Adrenal gland (tissue), 12 donors: ENCODE results near the gene KIRREL1. TPM values are rescaled to one million over a fixed set of nuclear protein-coding genes. Genes with fewer than 3 reads are reported as not detected.
"Not testable (repeated sequence)": the region's sequence is repeated elsewhere in the genome, so short reads cannot be mapped to it uniquely, and the experiment has no call there.

ENCODE experiments used
- DNase-seq, 7 donors: peaks; one replicate each; pipeline ENCODE4 v3.0.0-alpha.2; 2019 to 2020
- H3K27ac ChIP-seq, 5 donors: fragments of 200-600 bp; sonication (generic) in 4 of 5; 1 replicate in 3 of 5; 2 replicates in 2 of 5; pipeline versions ENCODE4 v1.5.1 to v1.8.0; 2016 to 2020; ENCODE audit warnings: mild to moderate bottlenecking in 1 of 5
- H3K27me3 ChIP-seq: fragments of 200-600 bp; 2 replicates; pipeline ENCODE4 v1.8.0; 2021
- H3K36me3 ChIP-seq, 2 donors: fragments of 200-600 bp; replicated peaks in 1 of 2; 1 replicate in 1 of 2; 2 replicates in 1 of 2; pipeline versions ENCODE4 v1.5.1 to v1.8.0; 2018 to 2022
- H3K4me1 ChIP-seq, 2 donors: fragments of 200-600 bp; replicated peaks in 1 of 2; 1 replicate in 1 of 2; 2 replicates in 1 of 2; pipeline versions ENCODE4 v1.5.1 to v1.8.0; 2018 to 2021
- H3K4me3 ChIP-seq, 4 donors: fragments of 200-600 bp; sonication (generic) in 3 of 4; one replicate each; pipeline ENCODE4 v1.5.1; 2016 to 2018
- H3K9me3 ChIP-seq, 3 donors: fragments of 200-600 bp; sonication (generic) in 1 of 3; replicated peaks in 1 of 3; 1 replicate in 2 of 3; 2 replicates in 1 of 3; pipeline versions ENCODE4 v1.5.1 to v1.8.0; 2016 to 2021
- POLR2A ChIP-seq, 2 donors: fragments of 450-650 bp; IDR thresholded peaks; one replicate each; pipeline ENCODE4 v1.6.1; 2017; ENCODE audit warnings: antibody characterized with exemption in 2 of 2, mild to moderate bottlenecking in 2 of 2, moderate library complexity in 1 of 2
- WGBS, 4 donors: extraction: QIAGEN DNeasy Blood & Tissue Kit in 2 of 4; methylation state at CpG; one replicate each; pipeline versions ENCODE4 v1.1.5 to v1.1.7; 2013 to 2017; 5-methylcytosine and 5-hydroxymethylcytosine counted together
- intact Hi-C, 2 donors: fragments of 100-400 bp; cut with DNase I; formaldehyde crosslinking; loops; one replicate each; pipeline versions ENCODE4 v1.14.1 to v1.15.0; 2022 to 2023
- polyA plus RNA-seq, 3 donors: library from polyadenylated mRNA; stranded (reverse); fragments of 200-250 nt in 2 of 3; fragments of 350-450 nt in 1 of 3; fragmentation: Illumina TruSeq in 1 of 3; extraction: RNeasy Lipid Tissue Mini Kit (QIAGEN cat#74804) in 1 of 3; gene quantifications; one replicate each; pipeline ENCODE4 v1.2.3, GENCODE V29; 2013 to 2014
- total RNA-seq, 9 donors: library from RNA; depleted of rRNA in 4 of 9; stranded (reverse); fragments of >200 nt in 4 of 9; fragments of 120-200 nt in 1 of 9; fragmentation: NEBNext Ultra II Directional in 1 of 9; extraction: Animal tissue kit (Norgen Biotek cat#: 25700) in 1 of 9; gene quantifications; one replicate each; pipeline versions ENCODE4 v1.1.0 to v1.2.4, GENCODE V29; 2013 to 2023
- TF ChIP-seq, protein P1 (sequence below), 6 experiments: fragments of 450-650 bp in 4 of 6; fragments of 200-600 bp in 2 of 6; sonication (generic) in 1 of 6; IDR thresholded peaks; 1 replicate in 5 of 6; 2 replicates in 1 of 6; pipeline versions ENCODE4 v1.5.1 to v1.8.0; 2016 to 2021; ENCODE audit warnings: antibody characterized with exemption in 6 of 6, mild to moderate bottlenecking in 2 of 6, moderate library complexity in 1 of 6
- donor health status: healthy with polysubstance abuse.
- donor health status: Bipolar disorder and iron deficiency.
- donor health status: DM: yes; HTN: yes; CAD: no.
- donor health status: DM: no; HTN: no; CAD: no.
- donor health status: DM: no; HTN: no; CAD: no.
- donor health status: DM: yes; HTN: yes; CAD: no.

KIRREL1 gene
- total and polyA plus RNA-seq, 12 donors, result 10.1 to 57.2 (median 39.8) TPM

DNA sequence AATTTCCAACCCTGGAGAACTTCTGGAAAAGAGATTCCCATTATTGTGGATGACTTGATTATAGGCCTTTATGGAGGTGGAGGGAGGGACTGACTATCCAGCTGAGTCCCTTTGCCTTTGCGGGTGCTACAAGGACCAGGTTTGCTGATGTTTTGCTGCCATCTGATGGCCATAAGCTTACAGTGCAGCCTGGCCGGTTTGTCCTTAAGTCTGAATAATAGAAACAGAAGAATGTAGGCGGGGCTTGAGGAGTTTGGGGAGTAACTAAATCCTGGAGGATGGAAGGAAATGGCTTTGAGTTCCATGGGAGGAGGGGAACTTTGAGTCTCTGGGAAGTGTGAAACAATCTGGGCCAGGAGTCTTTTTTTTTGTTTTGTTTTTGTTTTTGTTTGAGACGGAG, 131.6 kb downstream of the KIRREL1 start:
- TF ChIP-seq POLR2A (IDR thresholded peaks at IDR 0.05), result no peak
- TF ChIP-seq, protein P1, sequence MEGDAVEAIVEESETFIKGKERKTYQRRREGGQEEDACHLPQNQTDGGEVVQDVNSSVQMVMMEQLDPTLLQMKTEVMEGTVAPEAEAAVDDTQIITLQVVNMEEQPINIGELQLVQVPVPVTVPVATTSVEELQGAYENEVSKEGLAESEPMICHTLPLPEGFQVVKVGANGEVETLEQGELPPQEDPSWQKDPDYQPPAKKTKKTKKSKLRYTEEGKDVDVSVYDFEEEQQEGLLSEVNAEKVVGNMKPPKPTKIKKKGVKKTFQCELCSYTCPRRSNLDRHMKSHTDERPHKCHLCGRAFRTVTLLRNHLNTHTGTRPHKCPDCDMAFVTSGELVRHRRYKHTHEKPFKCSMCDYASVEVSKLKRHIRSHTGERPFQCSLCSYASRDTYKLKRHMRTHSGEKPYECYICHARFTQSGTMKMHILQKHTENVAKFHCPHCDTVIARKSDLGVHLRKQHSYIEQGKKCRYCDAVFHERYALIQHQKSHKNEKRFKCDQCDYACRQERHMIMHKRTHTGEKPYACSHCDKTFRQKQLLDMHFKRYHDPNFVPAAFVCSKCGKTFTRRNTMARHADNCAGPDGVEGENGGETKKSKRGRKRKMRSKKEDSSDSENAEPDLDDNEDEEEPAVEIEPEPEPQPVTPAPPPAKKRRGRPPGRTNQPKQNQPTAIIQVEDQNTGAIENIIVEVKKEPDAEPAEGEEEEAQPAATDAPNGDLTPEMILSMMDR (IDR thresholded peaks at IDR 0.05), result peak; percentile 89 to 99 (median 98)
- intact Hi-C loops, result loop anchor here (5.0 to 10.0 kb wide), 2 partner anchors 158 to 540 kb away; no protein-coding TSS in a partner anchor
- DNase-seq, result peak; percentile 81 to 98 (median 93)
- Histone ChIP-seq H3K4me3 (no peak overlapping the region), H3K27me3 (peaks cover 7% of the 10 kb centered on the region), H3K36me3 (no peaks in the 10 kb centered on the region), H3K9me3 (no peaks in the 10 kb centered on the region), H3K4me1 (no peaks in the 10 kb centered on the region), H3K27ac (no peak overlapping the region)
- WGBS, 4 donors, result 1 to 13% (median 7%) methylated on average over 3 to 4 of the region's 4 CpGs

- no peak for DNase-seq
Observed at GRCh38 chr1:158126425-158126824, 133.0 kb downstream of the KIRREL1 start.

GRCh38 chr1:158128531-158128930, 135.1 kb downstream of the KIRREL1 start:
- intact Hi-C loops, result loop anchor here (5.0 to 10.0 kb wide), 2 partner anchors 161 to 544 kb away; no protein-coding TSS in a partner anchor
- H3K9me3 ChIP-seq, H3K4me1 ChIP-seq, DNase-seq, H3K36me3 ChIP-seq, H3K27ac ChIP-seq, H3K27me3 ChIP-seq, H3K4me3 ChIP-seq: not testable (repeated sequence)
- 89 to 96% (median 94%) methylated on average over 8 of the region's 8 CpGs for WGBS, 4 donors

More at GRCh38 chr1:158126425-158126824, 133.0 kb downstream of the KIRREL1 start:
- Histone ChIP-seq H3K4me3 (no peak overlapping the region), H3K27ac (no peak overlapping the region), H3K27me3 (peaks cover 4% of the 10 kb centered on the region), H3K36me3 (no peaks in the 10 kb centered on the region), H3K9me3 (no peaks in the 10 kb centered on the region), H3K4me1 (no peaks in the 10 kb centered on the region)
- 74 to 82% (median 79%) methylated on average over 2 of the region's 2 CpGs for WGBS, 4 donors
- TF ChIP-seq, protein P1 (IDR thresholded peaks at IDR 0.05), result no peak
- no peak for TF ChIP-seq POLR2A (IDR thresholded peaks at IDR 0.05)
- intact Hi-C loops, result loop anchor here (5.0 to 10.0 kb wide), 2 partner anchors 159 to 542 kb away; no protein-coding TSS in a partner anchor

GRCh38 chr1:158131217-158131616, 137.8 kb downstream of the KIRREL1 start:
- TF ChIP-seq, protein P1 (IDR thresholded peaks at IDR 0.05), result no peak
- no peak for TF ChIP-seq POLR2A (IDR thresholded peaks at IDR 0.05)
- no peaks in the 10 kb centered on the region for H3K27me3 ChIP-seq
- H3K36me3 ChIP-seq, result no peaks in the 10 kb centered on the region
- H3K9me3 ChIP-seq, result no peaks in the 10 kb centered on the region
- WGBS, 4 donors, result 63 to 85% (median 78%) methylated on average over 3 of the region's 3 CpGs
- H3K4me1 ChIP-seq, result no peaks in the 10 kb centered on the region
- no peak overlapping the region for H3K27ac ChIP-seq
- no peak overlapping the region for H3K4me3 ChIP-seq
- DNase-seq, result no peak
- intact Hi-C loops, result no loop called here

- DNase-seq, result no peak
- H3K4me1 ChIP-seq, result peaks cover 9 to 11% of the 10 kb centered on the region in 2 donors
- 87 to 94% (median 89%) methylated on average over 3 of the region's 3 CpGs for WGBS, 4 donors
- intact Hi-C loops, result no loop called here
- no peak overlapping the region for H3K27ac ChIP-seq
- H3K4me3 ChIP-seq, result no peak overlapping the region
- TF ChIP-seq, protein P1 (IDR thresholded peaks at IDR 0.05), result no peak
- no peak for TF ChIP-seq POLR2A (IDR thresholded peaks at IDR 0.05)
- H3K36me3 ChIP-seq, result no peaks in the 10 kb centered on the region
- H3K27me3 ChIP-seq, result no peaks in the 10 kb centered on the region
- no peaks in the 10 kb centered on the region for H3K9me3 ChIP-seq
Observed at GRCh38 chr1:158140764-158141192, 147.3 kb downstream of the KIRREL1 start.
